MM.1S (cell line): ENCODE data around the gene RADIL.

ENCODE experiments used
- EZH2 ChIP-seq: fragments of 300-600 bp; sonication (generic); optimal IDR thresholded peaks from 2 replicates; pipeline ENCODE3; 2017; ENCODE audit warnings: low read depth, mild to moderate bottlenecking, antibody characterized with exemption, low read length, mixed read lengths
- TF ChIP-seq, protein P1 (sequence below): fragments of 300-600 bp; sonication (generic); IDR thresholded peaks from 2 replicates; pipeline ENCODE4 v1.5.1; 2016; ENCODE audit warnings: antibody characterized with exemption, low read length, mixed read lengths

DNA sequence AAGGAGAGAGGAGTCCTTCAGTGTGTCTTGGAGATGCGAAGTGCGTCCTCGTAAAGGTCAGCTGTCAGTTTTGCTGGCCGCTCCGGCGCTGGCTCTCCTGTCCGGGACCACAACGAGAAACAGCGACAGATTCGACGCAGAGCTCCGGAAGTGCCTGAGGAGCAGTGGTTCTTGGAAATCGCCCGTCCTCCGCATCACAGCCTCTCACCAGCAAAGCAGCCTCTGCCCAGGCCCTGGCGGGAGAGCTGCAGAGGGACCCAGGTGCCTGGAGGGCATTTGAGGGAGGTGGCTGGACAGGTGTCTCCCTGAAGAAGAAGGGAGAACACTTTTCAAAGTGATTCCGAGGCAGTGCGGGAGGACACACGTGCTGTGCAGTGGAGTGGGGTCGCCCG lies 119.7 kb downstream of the RADIL start:
- TF ChIP-seq, protein P1, sequence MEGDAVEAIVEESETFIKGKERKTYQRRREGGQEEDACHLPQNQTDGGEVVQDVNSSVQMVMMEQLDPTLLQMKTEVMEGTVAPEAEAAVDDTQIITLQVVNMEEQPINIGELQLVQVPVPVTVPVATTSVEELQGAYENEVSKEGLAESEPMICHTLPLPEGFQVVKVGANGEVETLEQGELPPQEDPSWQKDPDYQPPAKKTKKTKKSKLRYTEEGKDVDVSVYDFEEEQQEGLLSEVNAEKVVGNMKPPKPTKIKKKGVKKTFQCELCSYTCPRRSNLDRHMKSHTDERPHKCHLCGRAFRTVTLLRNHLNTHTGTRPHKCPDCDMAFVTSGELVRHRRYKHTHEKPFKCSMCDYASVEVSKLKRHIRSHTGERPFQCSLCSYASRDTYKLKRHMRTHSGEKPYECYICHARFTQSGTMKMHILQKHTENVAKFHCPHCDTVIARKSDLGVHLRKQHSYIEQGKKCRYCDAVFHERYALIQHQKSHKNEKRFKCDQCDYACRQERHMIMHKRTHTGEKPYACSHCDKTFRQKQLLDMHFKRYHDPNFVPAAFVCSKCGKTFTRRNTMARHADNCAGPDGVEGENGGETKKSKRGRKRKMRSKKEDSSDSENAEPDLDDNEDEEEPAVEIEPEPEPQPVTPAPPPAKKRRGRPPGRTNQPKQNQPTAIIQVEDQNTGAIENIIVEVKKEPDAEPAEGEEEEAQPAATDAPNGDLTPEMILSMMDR, result no peak
- TF ChIP-seq EZH2, result no peak
